ENCODE results near the gene MEMO1.

DNA sequence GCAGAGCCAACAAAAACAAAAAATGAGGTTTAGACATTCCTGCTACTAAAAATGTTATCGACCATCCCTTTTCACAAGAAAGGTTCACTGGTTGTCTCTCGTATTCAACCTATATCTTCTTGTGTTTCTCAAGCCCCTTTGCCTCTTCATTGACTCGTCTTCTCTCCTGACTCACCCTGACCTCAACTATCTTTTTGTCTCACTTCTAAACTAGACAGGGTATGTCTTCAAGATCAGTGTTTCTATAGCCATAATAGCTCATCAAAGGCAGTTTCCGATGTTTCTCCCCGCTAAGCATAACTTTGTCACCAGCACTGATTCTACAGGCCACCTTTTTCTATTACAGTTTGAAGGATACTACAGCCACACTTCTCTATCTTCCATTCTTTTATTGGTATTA is 178.4 kb downstream of the MEMO1 start:
- TF ChIP-seq, protein P1, sequence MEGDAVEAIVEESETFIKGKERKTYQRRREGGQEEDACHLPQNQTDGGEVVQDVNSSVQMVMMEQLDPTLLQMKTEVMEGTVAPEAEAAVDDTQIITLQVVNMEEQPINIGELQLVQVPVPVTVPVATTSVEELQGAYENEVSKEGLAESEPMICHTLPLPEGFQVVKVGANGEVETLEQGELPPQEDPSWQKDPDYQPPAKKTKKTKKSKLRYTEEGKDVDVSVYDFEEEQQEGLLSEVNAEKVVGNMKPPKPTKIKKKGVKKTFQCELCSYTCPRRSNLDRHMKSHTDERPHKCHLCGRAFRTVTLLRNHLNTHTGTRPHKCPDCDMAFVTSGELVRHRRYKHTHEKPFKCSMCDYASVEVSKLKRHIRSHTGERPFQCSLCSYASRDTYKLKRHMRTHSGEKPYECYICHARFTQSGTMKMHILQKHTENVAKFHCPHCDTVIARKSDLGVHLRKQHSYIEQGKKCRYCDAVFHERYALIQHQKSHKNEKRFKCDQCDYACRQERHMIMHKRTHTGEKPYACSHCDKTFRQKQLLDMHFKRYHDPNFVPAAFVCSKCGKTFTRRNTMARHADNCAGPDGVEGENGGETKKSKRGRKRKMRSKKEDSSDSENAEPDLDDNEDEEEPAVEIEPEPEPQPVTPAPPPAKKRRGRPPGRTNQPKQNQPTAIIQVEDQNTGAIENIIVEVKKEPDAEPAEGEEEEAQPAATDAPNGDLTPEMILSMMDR (IDR thresholded peaks at IDR 0.05 in 2 of 3, conservative IDR thresholded peaks at IDR 0.05 in 1 of 3; ENCODE audit: borderline replicate concordance in 1 of 3, insufficient read depth in 1 of 3, low read depth in 2 of 3, low read length in 2 of 3), result no peak
- TF ChIP-seq POLR2A (IDR thresholded peaks at IDR 0.05; ENCODE audit: borderline replicate concordance, extremely low read depth, insufficient read depth, insufficient read length), result no peak
- no peak for TF ChIP-seq POLR2AphosphoS5 (IDR thresholded peaks at IDR 0.05; ENCODE audit: low read depth, low read length)
- TF ChIP-seq, protein P2, sequence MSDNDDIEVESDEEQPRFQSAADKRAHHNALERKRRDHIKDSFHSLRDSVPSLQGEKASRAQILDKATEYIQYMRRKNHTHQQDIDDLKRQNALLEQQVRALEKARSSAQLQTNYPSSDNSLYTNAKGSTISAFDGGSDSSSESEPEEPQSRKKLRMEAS (IDR thresholded peaks at IDR 0.05), result no peak
- TF ChIP-seq ZNF274 (IDR thresholded peaks at IDR 0.05; ENCODE audit: low read depth, low read length), result no peak
- TF ChIP-seq EZH2phosphoT487 (IDR thresholded peaks at IDR 0.05; ENCODE audit: borderline replicate concordance), result no peak

Measured in HCT116 (cell line).